Measurements from ENCODE around the gene EFR3B. TPM values are rescaled to one million over a fixed set of nuclear protein-coding genes. Genes with fewer than 3 reads are reported as not detected.

The EFR3B gene
- polyA plus RNA-seq, 3 donors: not detected

- Histone ChIP-seq H3K79me2 (ENCODE audit: insufficient read depth, low read length) (no peaks in the 10 kb centered on the region), H3K4me2 (replicated peaks; ENCODE audit: extremely low read depth, low read length, poor library complexity, severe bottlenecking) (no peak overlapping the region), H3K4me3 (replicated peaks in 1 of 3; ENCODE audit: low read depth in 2 of 3, low read length in 3 of 3) (no peak overlapping the region), H3K36me3 (replicated peaks in 1 of 2; ENCODE audit: control insufficient read depth in 1 of 2, insufficient read depth in 2 of 2, low read length in 2 of 2) (no peaks in the 10 kb centered on the region), H3K9me3 (replicated peaks in 1 of 2; ENCODE audit: control insufficient read depth in 1 of 2, insufficient read depth in 1 of 2, low read length in 2 of 2) (no peaks in the 10 kb centered on the region), H3K9ac (ENCODE audit: insufficient read depth, low read length, poor library complexity, severe bottlenecking) (no peak overlapping the region), H3K27ac (ENCODE audit: low read depth in 1 of 2, low read length in 2 of 2) (no peak overlapping the region), H4K20me1 (ENCODE audit: insufficient read depth, low read length) (no peaks in the 10 kb centered on the region), H3K27me3 (ENCODE audit: control insufficient read depth in 2 of 2, insufficient read depth in 2 of 2, low read length in 2 of 2) (no peaks in the 10 kb centered on the region), H2AFZ (ENCODE audit: insufficient read depth, low read depth, low read length, poor library complexity, severe bottlenecking) (no peak overlapping the region), H3K4me1 (ENCODE audit: control insufficient read depth in 1 of 2, insufficient read depth in 2 of 2, low read length in 2 of 2) (no peaks in the 10 kb centered on the region)
- H3K27ac Mint-ChIP-seq: no peak overlapping the region
- H3K9me3 Mint-ChIP-seq: peaks cover 0 to 2% (median 0%) of the 10 kb centered on the region in 7 donors
- H3K4me3 Mint-ChIP-seq: no peak overlapping the region
- TF ChIP-seq CTCF (IDR thresholded peaks at IDR 0.05): no peak
- no peaks in the 10 kb centered on the region for H3K4me1 Mint-ChIP-seq
- no peak for DNase-seq
- H3K27me3 Mint-ChIP-seq (ENCODE audit: low read depth in 3 of 3): peaks cover 2 to 10% (median 5%) of the 10 kb centered on the region in 3 donors
- 91% methylated on average over 1 of the region's 2 CpGs for WGBS (ENCODE audit: insufficient coverage)
- H3K36me3 Mint-ChIP-seq: no peaks in the 10 kb centered on the region
- intact Hi-C loops (cut with micrococcal nuclease): no loop called here
These were observed 35.9 kb downstream of the EFR3B start for GRCh38 chr2:25077789-25078169.

- H3K9me3 ChIP-seq (replicated peaks in 1 of 2; ENCODE audit: control insufficient read depth in 1 of 2, insufficient read depth in 1 of 2, low read length in 2 of 2): no peaks in the 10 kb centered on the region
- H3K36me3 Mint-ChIP-seq: no peaks in the 10 kb centered on the region
- intact Hi-C loops (cut with micrococcal nuclease): no loop called here
These were observed 36.5 kb downstream of the EFR3B start for GRCh38 chr2:25078170-25079049.

More at GRCh38 chr2:25078170-25079049, 36.5 kb downstream of the EFR3B start:
- TF ChIP-seq CTCF (IDR thresholded peaks at IDR 0.05): no peak
- Mint-ChIP-seq H3K4me3 (no peak overlapping the region), H3K9me3 (peaks cover 0 to 2% (median 0%) of the 10 kb centered on the region in 7 donors), H3K27me3 (ENCODE audit: low read depth in 3 of 3) (peaks cover 2 to 10% (median 5%) of the 10 kb centered on the region in 3 donors), H3K27ac (no peak overlapping the region), H3K4me1 (no peaks in the 10 kb centered on the region)
- no peaks in the 10 kb centered on the region for H4K20me1 ChIP-seq (ENCODE audit: insufficient read depth, low read length)
- H3K4me3 ChIP-seq (replicated peaks in 1 of 3; ENCODE audit: low read depth in 2 of 3, low read length in 3 of 3): no peak overlapping the region
- WGBS (ENCODE audit: insufficient coverage): 84% methylated on average over 9 of the region's 16 CpGs
- no peak for DNase-seq
- no peak overlapping the region for H3K4me2 ChIP-seq (replicated peaks; ENCODE audit: extremely low read depth, low read length, poor library complexity, severe bottlenecking)
- no peaks in the 10 kb centered on the region for H3K36me3 ChIP-seq (replicated peaks in 1 of 2; ENCODE audit: control insufficient read depth in 1 of 2, insufficient read depth in 2 of 2, low read length in 2 of 2)
- H3K4me1 ChIP-seq (ENCODE audit: control insufficient read depth in 1 of 2, insufficient read depth in 2 of 2, low read length in 2 of 2): no peaks in the 10 kb centered on the region
- no peak overlapping the region for H2AFZ ChIP-seq (ENCODE audit: insufficient read depth, low read depth, low read length, poor library complexity, severe bottlenecking)
- no peak overlapping the region for H3K27ac ChIP-seq (ENCODE audit: low read depth in 1 of 2, low read length in 2 of 2)
- H3K79me2 ChIP-seq (ENCODE audit: insufficient read depth, low read length): no peaks in the 10 kb centered on the region
- no peaks in the 10 kb centered on the region for H3K27me3 ChIP-seq (ENCODE audit: control insufficient read depth in 2 of 2, insufficient read depth in 2 of 2, low read length in 2 of 2)
- no peak overlapping the region for H3K9ac ChIP-seq (ENCODE audit: insufficient read depth, low read length, poor library complexity, severe bottlenecking)
